Retinal pigment epithelial cell (primary cell): ENCODE results near the gene ALKAL2.

Source experiments
- DNase-seq: peaks from one replicate; pipeline ENCODE4 v3.0.0-alpha.2; 2010; ENCODE audit warnings: low read depth
- H3K4me3 ChIP-seq: 2 replicates; pipeline ENCODE4 v1.5.1; 2011; ENCODE audit warnings: mild to moderate bottlenecking, low read length, control low read depth, moderate library complexity
- TF ChIP-seq, protein P1 (sequence below): conservative IDR thresholded peaks from 2 replicates; pipeline ENCODE4 v1.5.1; 2011; ENCODE audit warnings: low read depth, low read length, control low read depth, inconsistent platforms

Gene ALKAL2

DNA sequence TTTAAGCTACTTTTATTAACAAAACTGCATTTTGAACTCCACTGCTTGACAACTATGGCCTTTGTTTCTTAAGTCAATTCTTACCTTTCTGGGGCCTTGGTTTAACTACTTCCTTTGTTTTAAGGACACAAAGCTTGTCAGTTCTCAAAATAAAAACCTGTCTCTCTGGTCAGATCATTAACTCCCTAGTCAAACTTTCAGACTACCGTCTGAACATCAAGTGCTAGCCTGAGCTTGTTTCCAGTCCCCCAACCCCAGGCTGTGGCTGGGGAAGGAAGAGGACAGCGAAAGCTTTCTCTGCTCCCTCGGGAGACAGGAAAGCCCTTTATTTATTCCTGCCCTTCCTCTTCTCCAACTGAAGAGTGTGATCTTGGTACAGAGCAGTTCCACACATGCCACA is 25.8 kb downstream of the ALKAL2 start:
- TF ChIP-seq, protein P1, sequence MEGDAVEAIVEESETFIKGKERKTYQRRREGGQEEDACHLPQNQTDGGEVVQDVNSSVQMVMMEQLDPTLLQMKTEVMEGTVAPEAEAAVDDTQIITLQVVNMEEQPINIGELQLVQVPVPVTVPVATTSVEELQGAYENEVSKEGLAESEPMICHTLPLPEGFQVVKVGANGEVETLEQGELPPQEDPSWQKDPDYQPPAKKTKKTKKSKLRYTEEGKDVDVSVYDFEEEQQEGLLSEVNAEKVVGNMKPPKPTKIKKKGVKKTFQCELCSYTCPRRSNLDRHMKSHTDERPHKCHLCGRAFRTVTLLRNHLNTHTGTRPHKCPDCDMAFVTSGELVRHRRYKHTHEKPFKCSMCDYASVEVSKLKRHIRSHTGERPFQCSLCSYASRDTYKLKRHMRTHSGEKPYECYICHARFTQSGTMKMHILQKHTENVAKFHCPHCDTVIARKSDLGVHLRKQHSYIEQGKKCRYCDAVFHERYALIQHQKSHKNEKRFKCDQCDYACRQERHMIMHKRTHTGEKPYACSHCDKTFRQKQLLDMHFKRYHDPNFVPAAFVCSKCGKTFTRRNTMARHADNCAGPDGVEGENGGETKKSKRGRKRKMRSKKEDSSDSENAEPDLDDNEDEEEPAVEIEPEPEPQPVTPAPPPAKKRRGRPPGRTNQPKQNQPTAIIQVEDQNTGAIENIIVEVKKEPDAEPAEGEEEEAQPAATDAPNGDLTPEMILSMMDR = no peak
- H3K4me3 ChIP-seq = no peak overlapping the region
- DNase-seq = no peak

DNA sequence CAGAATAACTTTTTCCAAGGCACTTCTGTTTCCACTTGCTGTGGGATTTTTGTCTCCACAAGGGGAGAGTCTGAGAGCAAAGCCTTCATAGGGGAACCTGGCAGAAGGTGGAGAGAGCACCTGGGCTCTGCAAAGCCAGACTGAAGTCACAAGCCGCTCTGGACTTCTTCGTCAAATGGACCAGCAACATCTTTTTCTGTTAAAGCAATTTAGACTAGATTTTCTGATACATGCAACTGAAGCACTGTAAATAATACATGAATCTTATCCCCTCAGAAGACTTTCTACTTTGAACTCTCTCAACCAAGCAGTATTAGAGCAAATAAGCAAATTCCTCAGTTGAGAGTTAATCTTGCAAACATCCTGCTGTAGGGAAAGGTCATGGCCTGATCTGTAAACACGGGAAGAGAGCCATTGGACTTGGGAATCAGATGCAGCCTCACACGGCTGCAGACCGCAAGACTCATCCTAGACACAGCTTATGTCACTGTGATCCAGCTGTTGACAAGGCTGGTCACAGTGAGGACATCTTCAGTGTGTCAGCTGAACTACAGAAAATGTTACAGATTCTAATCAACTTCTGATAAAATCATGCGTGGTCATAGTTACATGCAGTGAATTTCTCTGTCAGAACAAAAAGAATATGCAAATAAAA is 27.3 kb downstream of the ALKAL2 start:
- TF ChIP-seq, protein P1 = no peak
- no peak overlapping the region for H3K4me3 ChIP-seq
- DNase-seq = no peak

GRCh38 chr2:259789-260331 is 28.0 kb downstream of the ALKAL2 start:
- DNase-seq = no peak
- TF ChIP-seq, protein P1 = no peak
- no peak overlapping the region for H3K4me3 ChIP-seq

DNA sequence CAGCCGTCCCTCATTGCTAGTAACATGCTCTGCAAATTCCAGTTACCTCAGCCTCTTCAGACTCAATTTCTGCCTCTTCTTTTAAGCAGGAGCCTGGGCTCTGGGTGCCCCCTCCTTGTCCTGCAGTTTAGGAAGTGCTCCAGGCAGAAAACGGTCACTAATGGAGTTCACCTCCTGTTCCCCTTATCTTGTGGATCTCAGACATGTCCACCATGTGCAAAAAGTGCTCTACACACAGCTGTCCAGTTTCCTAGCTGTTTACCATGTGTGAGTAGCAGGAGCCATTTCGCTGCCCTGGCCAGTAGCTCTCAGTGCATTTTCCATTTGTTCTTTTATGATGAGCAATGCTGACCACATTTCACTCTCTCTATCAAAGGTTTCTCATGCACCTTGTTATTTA is 29.0 kb downstream of the ALKAL2 start:
- TF ChIP-seq, protein P1 = no peak
- DNase-seq = no peak
- no peak overlapping the region for H3K4me3 ChIP-seq

GRCh38 chr2:257842-258241 is 30.0 kb downstream of the ALKAL2 start:
- DNase-seq = no peak
- H3K4me3 ChIP-seq = no peak overlapping the region
- TF ChIP-seq, protein P1 = no peak

- TF ChIP-seq, protein P1 = no peak
- DNase-seq = no peak
- no peak overlapping the region for H3K4me3 ChIP-seq
These were observed 30.5 kb downstream of the ALKAL2 start for GRCh38 chr2:257429-257828.

GRCh38 chr2:256094-256493 is 31.8 kb downstream of the ALKAL2 start:
- TF ChIP-seq, protein P1 = no peak
- no peak for DNase-seq
- no peak overlapping the region for H3K4me3 ChIP-seq
